HG02885 (cell line): ENCODE measurements around the gene C8G.

Experiments used
- ATAC-seq: cut with Tn5 transposase; IDR thresholded peaks from one replicate; pipeline ENCODE4 v1.9.1; 2021; ENCODE audit warnings: mild to moderate bottlenecking; ENCODE audit not compliant: unreplicated experiment, poor library complexity

C8G gene

DNA sequence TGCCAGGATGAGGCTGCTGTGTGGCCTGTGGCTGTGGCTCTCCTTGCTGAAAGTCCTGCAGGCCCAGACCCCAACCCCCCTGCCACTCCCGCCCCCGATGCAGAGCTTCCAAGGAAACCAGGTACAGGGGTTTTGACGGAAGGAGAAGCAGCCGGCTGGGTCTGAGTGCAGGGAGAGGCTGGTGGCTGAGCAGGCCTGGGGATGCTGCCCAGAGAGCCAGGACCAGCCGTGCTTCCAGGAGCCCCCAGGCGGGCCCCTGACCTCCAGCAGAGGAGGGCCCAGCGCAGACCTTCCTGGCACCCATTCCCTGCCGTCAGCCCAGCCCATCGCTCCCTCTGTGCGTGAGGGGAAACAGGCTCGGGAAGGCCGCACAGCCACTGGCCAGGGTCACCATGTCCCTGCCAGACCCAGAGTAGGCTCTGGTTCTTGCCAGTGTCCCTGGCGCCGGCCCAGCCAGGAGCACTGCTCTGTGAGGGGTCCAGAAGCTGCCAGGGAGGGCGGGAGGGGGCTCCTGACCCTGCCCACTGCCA is 7.3 kb downstream of the C8G start:
- ATAC-seq: no peak

DNA sequence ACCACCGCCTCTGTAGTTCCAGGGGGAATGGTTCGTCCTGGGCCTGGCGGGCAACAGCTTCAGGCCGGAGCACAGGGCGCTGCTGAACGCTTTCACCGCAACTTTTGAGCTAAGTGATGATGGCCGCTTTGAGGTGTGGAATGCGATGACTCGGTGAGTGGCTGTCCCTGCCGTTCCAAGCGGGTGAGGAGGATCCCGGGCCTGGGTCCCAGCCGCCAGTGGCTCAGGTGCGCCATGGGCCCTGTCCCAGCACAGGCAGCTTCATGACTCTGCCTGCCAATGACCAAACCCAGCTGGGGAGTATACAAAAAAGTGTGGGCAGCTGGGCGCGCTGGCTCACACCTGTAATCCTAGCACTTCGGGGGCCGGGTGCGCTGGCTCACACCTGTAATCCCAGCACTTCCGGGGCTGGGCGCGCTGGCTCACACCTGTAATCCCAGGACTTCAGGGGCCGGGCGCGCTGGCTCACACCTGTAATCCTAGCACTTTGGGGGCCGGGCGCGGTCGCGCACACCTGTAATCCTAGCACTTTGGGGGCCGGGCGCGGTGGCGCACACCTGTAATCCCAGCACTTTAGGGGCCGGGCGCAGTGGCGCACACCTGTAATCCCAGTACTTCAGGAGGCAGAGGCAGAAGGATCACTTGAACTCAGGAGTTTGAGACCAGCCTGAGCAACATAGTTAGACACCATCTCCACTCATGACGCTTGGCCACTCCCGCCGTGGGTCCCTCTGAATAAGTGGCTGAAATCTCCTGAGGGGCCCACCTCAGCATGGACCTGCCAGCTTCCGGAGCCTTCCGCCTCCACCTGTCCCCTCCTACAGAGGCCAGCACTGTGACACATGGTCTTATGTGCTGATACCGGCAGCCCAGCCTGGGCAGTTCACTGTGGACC is 8.1 kb downstream of the C8G start:
- no peak for ATAC-seq

DNA sequence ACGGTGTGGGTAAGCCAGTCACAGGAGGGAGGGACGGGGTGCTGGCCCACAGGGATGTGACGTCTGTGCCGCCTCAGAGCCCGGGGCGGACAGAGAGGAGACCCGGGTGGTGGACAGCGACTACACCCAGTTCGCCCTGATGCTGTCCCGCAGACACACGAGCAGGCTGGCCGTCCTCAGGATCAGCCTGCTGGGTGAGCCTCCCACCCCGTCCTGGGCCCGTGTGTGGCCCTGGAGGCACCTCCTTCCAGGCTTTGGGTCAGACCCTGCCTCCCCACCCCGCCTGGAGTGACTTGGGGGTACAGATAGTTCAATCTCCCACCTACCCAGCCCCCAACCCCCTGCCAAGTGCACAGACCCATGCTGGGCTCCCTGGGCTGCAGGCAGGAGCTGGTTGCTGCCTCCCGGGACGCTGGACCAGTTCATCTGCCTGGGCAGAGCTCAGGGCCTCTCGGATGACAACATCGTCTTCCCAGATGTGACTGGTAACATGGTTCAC is 8.8 kb downstream of the C8G start:
- no peak for ATAC-seq

GRCh38 chr9:136954270-136955083 is 9.4 kb downstream of the C8G start:
- no peak for ATAC-seq

- ATAC-seq: no peak
These were observed 10.3 kb downstream of the C8G start for GRCh38 chr9:136955202-136955942.

GRCh38 chr9:136955943-136956335 is 10.9 kb downstream of the C8G start:
- no peak for ATAC-seq

DNA sequence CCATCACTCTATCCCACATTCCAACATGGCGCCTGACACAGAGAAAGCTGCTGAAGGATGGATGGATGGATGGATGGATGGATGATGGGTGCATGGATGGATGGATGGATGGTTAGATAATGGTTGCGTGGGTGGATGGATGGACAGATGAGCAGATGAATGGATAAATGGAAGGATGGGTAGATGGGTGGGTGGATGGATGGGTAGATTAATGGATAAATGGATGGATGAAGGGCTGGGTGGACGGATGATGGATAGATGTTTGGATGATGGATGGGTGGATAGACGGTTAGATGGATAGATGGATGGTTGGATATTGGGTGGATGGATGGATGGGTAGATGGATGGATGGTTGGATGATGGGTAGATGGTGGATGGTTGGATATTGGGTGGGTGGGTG is 11.6 kb downstream of the C8G start:
- no peak for ATAC-seq

- ATAC-seq: no peak
These were observed 12.4 kb downstream of the C8G start for GRCh38 chr9:136957461-136957860.

DNA sequence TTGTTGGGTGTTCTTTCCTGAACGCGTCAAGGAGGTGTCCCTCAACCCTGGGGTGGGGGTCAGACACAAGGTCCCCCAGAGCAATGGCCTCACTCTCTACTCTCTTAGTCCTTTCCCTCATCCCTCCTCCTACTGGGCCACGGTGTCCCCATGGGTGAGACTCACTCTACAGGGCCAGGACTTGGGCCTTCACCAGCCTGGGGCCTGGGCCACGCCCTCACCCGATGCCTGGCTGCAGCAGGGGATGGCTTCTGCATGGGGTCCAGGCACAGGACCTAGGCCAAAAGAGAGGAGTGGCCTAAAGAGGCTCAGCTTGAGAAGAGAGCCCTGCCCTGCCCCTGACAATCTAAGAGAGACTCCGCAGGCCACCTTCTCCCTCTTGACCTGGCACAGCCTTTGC is 12.9 kb downstream of the C8G start:
- no peak for ATAC-seq

DNA sequence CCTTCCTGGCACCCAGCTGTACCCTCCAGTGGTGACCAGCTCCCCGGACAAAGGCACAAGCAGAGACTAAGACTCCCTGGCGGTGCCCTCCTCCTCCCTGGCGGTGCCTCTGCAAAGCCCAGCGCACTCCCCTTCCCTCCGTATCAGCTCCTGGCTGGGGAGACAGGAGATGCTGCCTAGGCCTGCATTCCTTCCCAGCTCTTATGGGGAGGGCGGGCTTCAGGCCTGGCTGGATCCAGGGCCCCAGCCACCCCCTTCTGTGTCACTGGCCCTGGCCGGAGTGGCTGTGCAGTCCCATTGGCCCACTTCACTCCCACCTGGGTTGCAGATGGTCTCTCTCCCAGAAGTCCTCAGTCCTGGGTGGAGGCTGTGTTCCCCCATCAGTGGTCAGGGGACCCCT is 13.4 kb downstream of the C8G start:
- no peak for ATAC-seq

- ATAC-seq: no peak
These were observed 14.1 kb downstream of the C8G start for GRCh38 chr9:136958898-136959850.

GRCh38 chr9:136960212-136960937 is 15.3 kb downstream of the C8G start:
- ATAC-seq: no peak

GRCh38 chr9:136960938-136961275 is 15.9 kb downstream of the C8G start:
- no peak for ATAC-seq

GRCh38 chr9:136961279-136962065 is 16.4 kb downstream of the C8G start:
- no peak for ATAC-seq

GRCh38 chr9:136962163-136962562 is 17.1 kb downstream of the C8G start:
- ATAC-seq: no peak

GRCh38 chr9:136962701-136963248 is 17.7 kb downstream of the C8G start:
- no peak for ATAC-seq

DNA sequence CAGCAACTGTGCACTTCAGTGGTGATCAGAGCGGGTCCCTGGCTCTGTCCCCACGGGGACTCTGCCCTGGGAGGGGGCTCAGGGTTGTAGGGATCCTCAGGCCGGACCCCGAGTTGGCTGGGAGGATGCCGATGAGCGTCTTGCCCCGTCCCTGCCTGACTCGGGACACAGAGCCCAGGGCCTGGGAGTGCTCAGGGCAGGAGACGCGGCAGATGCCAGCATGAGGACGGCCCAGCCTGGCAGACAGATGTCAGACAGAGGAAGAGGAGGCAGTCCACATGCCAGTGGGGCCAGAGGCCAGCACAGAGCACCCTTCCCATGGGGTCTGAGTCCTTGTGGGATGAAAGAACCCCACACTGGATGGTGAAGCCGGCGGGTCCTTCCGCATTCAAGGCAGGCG is 18.3 kb downstream of the C8G start:
- ATAC-seq: no peak

- no peak for ATAC-seq
These were observed 18.7 kb downstream of the C8G start for GRCh38 chr9:136963751-136964150.
